Tibial artery (tissue), 4 donors: ENCODE measurements around the gene PGRMC1.
"Not testable (repeated sequence)": the region's sequence is repeated elsewhere in the genome, so short reads cannot be mapped to it uniquely, and the experiment has no call there.

ENCODE experiments used
- DNase-seq, 2 donors: peaks; one replicate each; pipeline ENCODE4 v3.0.0-alpha.2; 2019
- H3K27ac ChIP-seq, 2 donors: fragments of 200-600 bp; sonication (generic) in 1 of 2; 1 replicate in 1 of 2; 2 replicates in 1 of 2; pipeline ENCODE4 v1.5.1; 2018 to 2019; ENCODE audit warnings: mild to moderate bottlenecking in 1 of 2
- H3K27me3 ChIP-seq, 2 donors: fragments of 200-600 bp; sonication (generic) in 1 of 2; one replicate each; pipeline versions ENCODE4 v1.5.1 to v1.6.0; 2016 to 2019
- H3K36me3 ChIP-seq, 3 donors: fragments of 200-600 bp; sonication (generic) in 2 of 3; one replicate each; pipeline ENCODE4 v1.5.1; 2016 to 2019; ENCODE audit warnings: mild to moderate bottlenecking in 2 of 3
- H3K4me1 ChIP-seq, 4 donors: fragments of 200-600 bp; sonication (generic) in 2 of 4; 1 replicate in 3 of 4; 2 replicates in 1 of 4; pipeline ENCODE4 v1.5.1; 2016 to 2019
- H3K4me3 ChIP-seq, 2 donors: fragments of 200-600 bp; sonication (generic) in 1 of 2; 1 replicate in 1 of 2; 2 replicates in 1 of 2; pipeline ENCODE4 v1.5.1; 2018 to 2019; ENCODE audit warnings: mild to moderate bottlenecking in 2 of 2
- H3K9me3 ChIP-seq, 3 donors: fragments of 200-600 bp; sonication (generic) in 1 of 3; one replicate each; pipeline ENCODE4 v1.5.1; 2016 to 2019
- intact Hi-C: fragments of 100-400 bp; cut with DNase I; formaldehyde crosslinking; loops from one replicate; pipeline ENCODE4 v1.15.0; 2023; ENCODE audit warnings: low total_unique reads
- TF ChIP-seq, protein P1 (sequence below), 2 experiments: fragments of 200-600 bp in 1 of 2; fragments of 450-650 bp in 1 of 2; IDR thresholded peaks; one replicate each; pipeline ENCODE4 v1.5.1; 2017 to 2019; ENCODE audit warnings: antibody characterized with exemption in 2 of 2, mild to moderate bottlenecking in 1 of 2, moderate library complexity in 1 of 2

The PGRMC1 gene

DNA sequence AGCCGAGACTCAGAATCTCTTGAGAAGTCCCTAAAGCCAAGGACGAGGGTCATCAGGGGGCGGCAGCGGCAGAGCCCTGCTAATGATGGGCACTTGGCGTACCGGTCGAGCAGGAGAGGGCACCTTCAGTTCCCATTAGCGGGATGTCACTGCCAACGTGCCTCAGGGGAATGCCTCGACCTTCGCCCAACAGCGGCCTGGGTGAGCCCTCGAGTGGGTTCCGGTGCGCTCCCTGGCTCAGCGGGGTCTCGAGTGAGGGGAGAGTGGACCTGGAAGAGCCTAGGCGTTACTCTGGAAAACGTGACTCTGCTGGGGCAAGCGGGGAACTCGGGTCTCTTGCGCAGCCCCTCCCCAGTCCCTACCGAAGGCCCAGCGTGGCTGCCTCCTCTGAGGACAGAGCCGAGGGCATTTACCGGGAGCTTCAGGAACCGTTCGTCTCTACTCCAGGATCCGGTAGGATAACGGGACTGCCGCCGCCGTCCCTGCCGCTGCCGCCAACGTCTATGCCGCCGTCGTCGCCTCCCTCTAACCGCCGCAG lies 36.9 kb downstream of the PGRMC1 start:
- TF ChIP-seq, protein P1, sequence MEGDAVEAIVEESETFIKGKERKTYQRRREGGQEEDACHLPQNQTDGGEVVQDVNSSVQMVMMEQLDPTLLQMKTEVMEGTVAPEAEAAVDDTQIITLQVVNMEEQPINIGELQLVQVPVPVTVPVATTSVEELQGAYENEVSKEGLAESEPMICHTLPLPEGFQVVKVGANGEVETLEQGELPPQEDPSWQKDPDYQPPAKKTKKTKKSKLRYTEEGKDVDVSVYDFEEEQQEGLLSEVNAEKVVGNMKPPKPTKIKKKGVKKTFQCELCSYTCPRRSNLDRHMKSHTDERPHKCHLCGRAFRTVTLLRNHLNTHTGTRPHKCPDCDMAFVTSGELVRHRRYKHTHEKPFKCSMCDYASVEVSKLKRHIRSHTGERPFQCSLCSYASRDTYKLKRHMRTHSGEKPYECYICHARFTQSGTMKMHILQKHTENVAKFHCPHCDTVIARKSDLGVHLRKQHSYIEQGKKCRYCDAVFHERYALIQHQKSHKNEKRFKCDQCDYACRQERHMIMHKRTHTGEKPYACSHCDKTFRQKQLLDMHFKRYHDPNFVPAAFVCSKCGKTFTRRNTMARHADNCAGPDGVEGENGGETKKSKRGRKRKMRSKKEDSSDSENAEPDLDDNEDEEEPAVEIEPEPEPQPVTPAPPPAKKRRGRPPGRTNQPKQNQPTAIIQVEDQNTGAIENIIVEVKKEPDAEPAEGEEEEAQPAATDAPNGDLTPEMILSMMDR (IDR thresholded peaks at IDR 0.05), result no peak
- H3K27ac ChIP-seq, result no peak overlapping the region
- H3K36me3 ChIP-seq, result no peaks in the 10 kb centered on the region
- intact Hi-C loops, result no loop called here
- no peaks in the 10 kb centered on the region for H3K4me1 ChIP-seq
- no peak for DNase-seq
- H3K9me3 ChIP-seq, result no peaks in the 10 kb centered on the region
- peaks cover 0 to 12% of the 10 kb centered on the region in 2 donors for H3K27me3 ChIP-seq
- no peak overlapping the region for H3K4me3 ChIP-seq

- intact Hi-C loops, result no loop called here
- Histone ChIP-seq H3K4me3 (no peak overlapping the region), H3K36me3 (no peaks in the 10 kb centered on the region), H3K9me3 (no peaks in the 10 kb centered on the region), H3K4me1 (no peaks in the 10 kb centered on the region), H3K27ac (no peak overlapping the region), H3K27me3 (peaks cover 0 to 12% of the 10 kb centered on the region in 2 donors)
- TF ChIP-seq, protein P1 (IDR thresholded peaks at IDR 0.05), result no peak
- DNase-seq, result no peak
Measured at GRCh38 chrX:119273420-119274192, 37.5 kb downstream of the PGRMC1 start.

GRCh38 chrX:119282347-119282746 lies 46.3 kb downstream of the PGRMC1 start:
- DNase-seq, intact Hi-C loops, H3K4me3 ChIP-seq, H3K4me1 ChIP-seq, H3K9me3 ChIP-seq, H3K36me3 ChIP-seq, H3K27ac ChIP-seq, H3K27me3 ChIP-seq: not testable (repeated sequence)

DNA sequence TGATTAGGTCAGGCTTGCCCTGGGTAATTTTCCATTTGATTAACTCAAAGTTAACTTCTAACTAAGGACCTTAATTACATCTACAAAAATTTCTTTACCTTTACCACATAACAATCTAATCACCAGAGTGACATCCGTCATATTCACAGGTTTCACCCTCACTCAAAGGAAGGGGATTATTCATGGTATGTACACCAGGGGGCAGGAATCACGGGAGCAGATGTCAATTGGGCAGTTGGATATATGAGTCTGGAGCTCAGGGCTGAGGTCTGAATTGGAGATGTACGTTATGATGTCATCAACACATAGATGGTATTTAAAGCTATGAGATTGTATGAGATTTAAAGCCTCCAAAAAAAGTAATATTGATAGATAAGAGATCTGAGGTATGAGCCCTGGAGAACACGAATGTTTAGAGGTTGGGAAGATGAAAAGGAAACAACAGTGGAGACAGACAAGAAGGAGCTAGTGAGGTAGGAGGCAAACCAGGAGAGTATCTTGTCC lies 52.9 kb downstream of the PGRMC1 start:
- H3K27ac ChIP-seq, result no peak overlapping the region
- no peaks in the 10 kb centered on the region for H3K4me1 ChIP-seq
- no peaks in the 10 kb centered on the region for H3K36me3 ChIP-seq
- DNase-seq, result no peak
- H3K4me3 ChIP-seq, result no peak overlapping the region
- intact Hi-C loops, result no loop called here
- no peaks in the 10 kb centered on the region for H3K9me3 ChIP-seq
- no peaks in the 10 kb centered on the region for H3K27me3 ChIP-seq
- TF ChIP-seq, protein P1 (IDR thresholded peaks at IDR 0.05), result no peak

GRCh38 chrX:119290476-119290875 lies 54.4 kb downstream of the PGRMC1 start:
- H3K9me3 ChIP-seq, result no peaks in the 10 kb centered on the region
- no peak for DNase-seq
- TF ChIP-seq, protein P1 (IDR thresholded peaks at IDR 0.05), result no peak
- no peaks in the 10 kb centered on the region for H3K36me3 ChIP-seq
- no peak overlapping the region for H3K27ac ChIP-seq
- no peak overlapping the region for H3K4me3 ChIP-seq
- intact Hi-C loops, result no loop called here
- H3K27me3 ChIP-seq, result no peaks in the 10 kb centered on the region
- no peaks in the 10 kb centered on the region for H3K4me1 ChIP-seq

GRCh38 chrX:119291246-119291645 lies 55.2 kb downstream of the PGRMC1 start:
- intact Hi-C loops, DNase-seq, H3K9me3 ChIP-seq, H3K36me3 ChIP-seq, H3K27me3 ChIP-seq, H3K27ac ChIP-seq, H3K4me3 ChIP-seq, H3K4me1 ChIP-seq: not testable (repeated sequence)
